HG03108 (cell line): ENCODE results near the gene GAGE13.
"Not testable (repeated sequence)": the region's sequence is repeated elsewhere in the genome, so short reads cannot be mapped to it uniquely, and the experiment has no call there.

ENCODE experiments used
- ATAC-seq: cut with Tn5 transposase; IDR thresholded peaks from one replicate; pipeline ENCODE4 v1.9.1; 2021; ENCODE audit warnings: moderate library complexity; ENCODE audit not compliant: unreplicated experiment

Gene GAGE13

GRCh38 chrX:49331282-49331681 is at the start of gene GAGE13:
Gene GAGE13 (plus strand): TSS chrX:49331582. CDS start chrX:49332738, 1,156 bp downstream.
- ATAC-seq: not testable (repeated sequence)

GRCh38 chrX:49282647-49283011 is 48.8 kb upstream of the GAGE13 start:
- no peak for ATAC-seq

GRCh38 chrX:49284212-49284611 is 47.2 kb upstream of the GAGE13 start:
- no peak for ATAC-seq

- ATAC-seq: no peak
Measured at GRCh38 chrX:49286136-49286535, 45.2 kb upstream of the GAGE13 start.

GRCh38 chrX:49286581-49286980 is 44.8 kb upstream of the GAGE13 start:
- ATAC-seq: no peak

GRCh38 chrX:49287665-49288064 is 43.7 kb upstream of the GAGE13 start:
- no peak for ATAC-seq

GRCh38 chrX:49290215-49290614 is 41.2 kb upstream of the GAGE13 start:
- ATAC-seq: no peak

- no peak for ATAC-seq
Measured at GRCh38 chrX:49291615-49292337, 39.6 kb upstream of the GAGE13 start.

GRCh38 chrX:49292400-49293362 is 38.7 kb upstream of the GAGE13 start:
- no peak for ATAC-seq

- ATAC-seq: not testable (repeated sequence)
Measured at GRCh38 chrX:49299293-49299692, 32.1 kb upstream of the GAGE13 start.

- ATAC-seq: no peak
Measured at GRCh38 chrX:49300703-49301102, 30.7 kb upstream of the GAGE13 start.

GRCh38 chrX:49303346-49303745 is 28.0 kb upstream of the GAGE13 start, which contains the start of gene GAGE10:
Gene GAGE10 (plus strand): TSS chrX:49303646. CDS start chrX:49304860, 1,214 bp downstream.
- no peak for ATAC-seq

GRCh38 chrX:49307775-49308174 is 23.6 kb upstream of the GAGE13 start:
- not testable (repeated sequence) for ATAC-seq

GRCh38 chrX:49308604-49309269 is 22.6 kb upstream of the GAGE13 start:
- ATAC-seq: no peak

GRCh38 chrX:49309401-49309981 is 21.9 kb upstream of the GAGE13 start:
- no peak for ATAC-seq

GRCh38 chrX:49310371-49310770 is 21.0 kb upstream of the GAGE13 start:
- ATAC-seq: no peak

- ATAC-seq: no peak
Measured at GRCh38 chrX:49312176-49312575, 19.2 kb upstream of the GAGE13 start.

GRCh38 chrX:49316085-49316484 is 15.3 kb upstream of the GAGE13 start:
- no peak for ATAC-seq

GRCh38 chrX:49321737-49322136 is 9.6 kb upstream of the GAGE13 start, which contains the start of gene GAGE12J:
Gene GAGE12J (plus strand): TSS chrX:49322037. CDS start chrX:49323194, 1,157 bp downstream.
- ATAC-seq: not testable (repeated sequence)

- ATAC-seq: not testable (repeated sequence)
Measured at GRCh38 chrX:49322266-49322665, 9.1 kb upstream of the GAGE13 start.

- not testable (repeated sequence) for ATAC-seq
Measured at GRCh38 chrX:49323735-49324134, 7.6 kb upstream of the GAGE13 start.
